ENCODE data around the gene TIAL1. TPM values are rescaled to one million over a fixed set of nuclear protein-coding genes. Genes with fewer than 3 reads are reported as not detected.
"Not testable (repeated sequence)": the region's sequence is repeated elsewhere in the genome, so short reads cannot be mapped to it uniquely, and the experiment has no call there.

The TIAL1 gene
- total RNA-seq, 4 donors from 2014 or later: 43.1 to 61.7 (median 51.1) TPM

DNA sequence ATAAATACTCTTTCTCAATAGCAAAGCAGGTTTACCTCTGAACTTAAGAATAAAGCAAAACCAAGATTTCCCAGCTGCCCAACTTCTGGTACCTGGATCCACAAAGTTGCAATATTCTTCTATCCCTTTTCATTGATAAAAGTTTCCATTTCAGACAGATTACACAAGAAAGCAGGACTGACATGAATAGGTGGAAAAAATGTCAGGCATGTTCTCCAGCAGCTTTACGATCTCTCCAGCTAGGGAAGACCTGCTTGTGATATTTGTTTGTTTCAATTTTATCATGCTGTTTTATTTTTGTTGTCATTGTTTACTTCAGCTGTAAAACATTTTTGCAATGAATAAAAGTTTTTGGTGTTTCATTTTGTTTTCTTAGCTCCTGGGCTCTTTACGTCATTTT, 63.3 kb downstream of the TIAL1 start:
- intact Hi-C loops (cut with DNase I; ENCODE audit: low total_unique reads): no loop called here
- H3K4me3 ChIP-seq (ENCODE audit: low read depth, poor library complexity, severe bottlenecking): no peak overlapping the region
- no peak for TF ChIP-seq POLR2A (IDR thresholded peaks at IDR 0.05)
- TF ChIP-seq, protein P1, sequence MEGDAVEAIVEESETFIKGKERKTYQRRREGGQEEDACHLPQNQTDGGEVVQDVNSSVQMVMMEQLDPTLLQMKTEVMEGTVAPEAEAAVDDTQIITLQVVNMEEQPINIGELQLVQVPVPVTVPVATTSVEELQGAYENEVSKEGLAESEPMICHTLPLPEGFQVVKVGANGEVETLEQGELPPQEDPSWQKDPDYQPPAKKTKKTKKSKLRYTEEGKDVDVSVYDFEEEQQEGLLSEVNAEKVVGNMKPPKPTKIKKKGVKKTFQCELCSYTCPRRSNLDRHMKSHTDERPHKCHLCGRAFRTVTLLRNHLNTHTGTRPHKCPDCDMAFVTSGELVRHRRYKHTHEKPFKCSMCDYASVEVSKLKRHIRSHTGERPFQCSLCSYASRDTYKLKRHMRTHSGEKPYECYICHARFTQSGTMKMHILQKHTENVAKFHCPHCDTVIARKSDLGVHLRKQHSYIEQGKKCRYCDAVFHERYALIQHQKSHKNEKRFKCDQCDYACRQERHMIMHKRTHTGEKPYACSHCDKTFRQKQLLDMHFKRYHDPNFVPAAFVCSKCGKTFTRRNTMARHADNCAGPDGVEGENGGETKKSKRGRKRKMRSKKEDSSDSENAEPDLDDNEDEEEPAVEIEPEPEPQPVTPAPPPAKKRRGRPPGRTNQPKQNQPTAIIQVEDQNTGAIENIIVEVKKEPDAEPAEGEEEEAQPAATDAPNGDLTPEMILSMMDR (IDR thresholded peaks at IDR 0.05): no peak
- WGBS, 2 donors: 97 to 99% methylated on average over 2 of the region's 2 CpGs
- DNase-seq (ENCODE audit: low spot score in 2 of 2): no peak

DNA sequence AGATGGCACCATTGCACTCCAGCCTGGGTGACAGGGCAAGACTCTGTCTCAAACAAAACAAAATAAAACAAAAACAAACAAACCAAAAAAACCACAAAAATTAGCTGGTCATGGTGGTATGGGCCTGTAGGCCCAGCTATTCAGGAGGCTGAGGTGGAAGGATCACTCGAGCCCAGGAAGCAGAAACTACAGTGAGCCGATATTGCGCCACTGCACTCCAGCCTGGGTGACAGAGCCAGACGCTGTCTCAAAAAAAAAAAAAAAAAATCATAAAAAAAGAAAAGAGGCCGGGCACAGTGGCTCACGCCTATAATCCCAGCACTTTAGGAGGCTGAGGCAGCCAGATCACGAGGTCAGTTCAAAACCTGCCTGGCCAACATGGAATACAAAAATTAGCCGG, 64.0 kb downstream of the TIAL1 start:
- 82 to 84% methylated on average over 8 of the region's 8 CpGs for WGBS, 2 donors
- intact Hi-C loops (cut with DNase I; ENCODE audit: low total_unique reads); H3K4me3 ChIP-seq (ENCODE audit: low read depth, poor library complexity, severe bottlenecking); DNase-seq (ENCODE audit: low spot score in 2 of 2): not testable (repeated sequence)

DNA sequence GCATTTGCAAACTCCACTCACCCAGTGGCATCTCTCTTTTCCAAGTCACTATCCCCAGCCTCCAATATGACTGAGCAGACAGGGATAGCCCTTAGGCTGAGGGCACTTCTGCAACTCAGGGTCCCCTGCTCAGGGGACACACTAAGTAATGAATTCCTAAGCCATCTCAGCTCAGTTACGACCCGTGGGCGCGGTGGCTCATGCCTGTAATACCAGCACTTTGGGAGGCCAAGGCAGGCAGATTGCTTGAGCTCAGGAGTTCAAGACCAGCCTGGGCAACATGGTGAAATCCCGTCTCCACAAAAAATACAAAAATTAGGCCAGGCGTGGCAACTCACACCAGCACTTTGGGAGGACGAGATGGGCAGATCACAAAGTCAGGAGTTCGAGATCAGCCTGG, 64.5 kb downstream of the TIAL1 start:
- 95 to 96% methylated on average over 8 of the region's 8 CpGs for WGBS, 2 donors
- intact Hi-C loops (cut with DNase I; ENCODE audit: low total_unique reads); DNase-seq (ENCODE audit: low spot score in 2 of 2); H3K4me3 ChIP-seq (ENCODE audit: low read depth, poor library complexity, severe bottlenecking): not testable (repeated sequence)

DNA sequence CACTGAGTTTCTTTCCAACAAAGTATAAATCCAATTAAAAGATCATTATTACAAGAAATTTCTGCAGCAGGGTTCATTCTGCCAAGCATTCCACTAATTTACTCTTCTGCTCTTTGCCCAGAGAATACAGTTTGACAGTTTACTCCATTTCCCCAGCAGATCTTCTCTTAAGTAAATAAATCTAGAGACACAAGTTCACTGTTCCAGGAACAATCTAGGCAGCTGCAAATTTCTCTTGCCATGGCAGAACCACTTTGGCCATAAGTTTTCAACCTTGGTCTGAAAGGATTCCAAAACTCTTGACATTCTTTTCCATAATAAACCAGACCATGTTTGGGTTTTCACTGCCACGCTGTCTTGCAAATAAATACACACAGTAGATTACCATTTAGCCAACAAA, 65.7 kb downstream of the TIAL1 start:
- 46 to 77% methylated on average over 1 of the region's 1 CpG for WGBS, 2 donors
- no peak for DNase-seq (ENCODE audit: low spot score in 2 of 2)
- intact Hi-C loops (cut with DNase I; ENCODE audit: low total_unique reads): no loop called here
- H3K4me3 ChIP-seq (ENCODE audit: low read depth, poor library complexity, severe bottlenecking): no peak overlapping the region
- TF ChIP-seq, protein P1 (IDR thresholded peaks at IDR 0.05): no peak
- no peak for TF ChIP-seq POLR2A (IDR thresholded peaks at IDR 0.05)

DNA sequence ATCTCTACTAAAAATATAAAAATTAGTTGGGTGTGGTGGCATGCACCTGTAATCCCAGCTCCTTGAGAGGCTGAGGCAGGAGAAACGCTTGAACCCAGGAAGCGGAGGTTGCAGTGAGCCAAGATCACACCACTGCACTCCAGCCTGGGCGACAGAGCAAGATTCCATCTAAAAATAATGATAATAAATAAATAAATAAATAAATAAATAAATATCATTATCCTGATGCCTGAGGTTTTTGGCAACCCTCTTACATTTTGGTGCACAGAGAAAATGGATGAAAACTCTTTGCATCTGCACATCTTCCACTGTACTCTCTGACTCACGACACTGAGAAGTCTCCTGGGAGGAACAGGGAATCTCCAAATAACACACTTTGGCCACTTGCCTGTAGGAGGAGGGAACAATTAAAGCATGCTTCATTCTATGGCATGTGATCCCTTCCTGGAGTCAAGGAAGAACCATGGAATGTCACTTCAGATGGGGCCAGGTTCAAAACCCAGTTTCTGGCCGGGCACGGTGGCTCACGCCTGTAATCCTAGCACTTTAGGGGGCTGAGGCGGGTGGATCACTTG, 68.0 kb downstream of the TIAL1 start:
- DNase-seq (ENCODE audit: low spot score in 2 of 2); intact Hi-C loops (cut with DNase I; ENCODE audit: low total_unique reads); H3K4me3 ChIP-seq (ENCODE audit: low read depth, poor library complexity, severe bottlenecking): not testable (repeated sequence)
- 68 to 69% methylated on average over 8 of the region's 8 CpGs for WGBS, 2 donors

DNA sequence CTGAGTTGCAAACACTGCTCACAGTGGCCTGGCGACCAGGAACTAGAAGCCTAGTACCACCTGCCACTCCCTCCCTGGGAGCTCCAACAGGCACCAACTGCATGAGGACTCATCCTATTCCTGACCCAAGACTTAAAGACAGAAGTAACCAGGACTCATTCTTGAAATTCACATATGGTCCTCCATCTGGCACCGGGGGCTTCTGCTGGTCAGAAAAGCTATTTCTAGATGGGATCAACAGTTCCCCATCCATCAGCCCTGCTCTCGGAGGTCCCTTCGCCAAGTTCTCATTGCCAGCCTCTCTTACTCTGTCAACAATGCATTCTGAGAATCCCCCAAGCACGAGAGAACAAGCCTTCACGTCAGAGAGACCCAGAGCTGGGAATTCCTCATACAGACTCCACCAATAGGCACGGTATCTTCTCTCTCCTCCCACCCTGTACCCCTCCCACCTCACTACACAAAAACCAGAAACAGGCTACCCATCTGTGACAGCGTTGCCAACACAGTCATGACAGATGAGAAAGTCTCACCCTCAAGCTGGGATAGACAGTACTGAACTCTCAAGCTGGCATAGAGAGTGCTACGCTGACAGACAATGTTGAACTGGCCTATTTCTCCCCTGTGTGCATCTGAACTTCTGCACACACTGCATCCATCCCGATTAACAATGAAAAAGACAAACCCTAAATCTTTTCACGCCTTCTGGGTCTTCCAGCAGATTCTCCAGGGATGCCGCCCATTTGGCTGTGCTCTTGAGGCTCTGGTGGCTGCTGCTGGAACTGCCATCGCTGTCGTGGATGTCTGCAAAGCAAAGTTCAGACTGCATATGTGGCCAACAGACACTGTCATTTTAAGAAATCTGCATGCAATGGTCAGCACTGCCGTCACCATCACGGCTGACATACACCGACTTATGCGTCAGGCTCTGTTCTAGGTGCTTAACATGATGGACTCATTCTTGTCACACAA, 69.9 kb downstream of the TIAL1 start:
- intact Hi-C loops (cut with DNase I; ENCODE audit: low total_unique reads): no loop called here
- TF ChIP-seq POLR2A (IDR thresholded peaks at IDR 0.05): no peak
- TF ChIP-seq, protein P1 (IDR thresholded peaks at IDR 0.05): no peak
- DNase-seq (ENCODE audit: low spot score in 2 of 2): no peak
- no peak overlapping the region for H3K4me3 ChIP-seq (ENCODE audit: low read depth, poor library complexity, severe bottlenecking)
- 68 to 78% methylated on average over 18 of the region's 18 CpGs for WGBS, 2 donors

DNA sequence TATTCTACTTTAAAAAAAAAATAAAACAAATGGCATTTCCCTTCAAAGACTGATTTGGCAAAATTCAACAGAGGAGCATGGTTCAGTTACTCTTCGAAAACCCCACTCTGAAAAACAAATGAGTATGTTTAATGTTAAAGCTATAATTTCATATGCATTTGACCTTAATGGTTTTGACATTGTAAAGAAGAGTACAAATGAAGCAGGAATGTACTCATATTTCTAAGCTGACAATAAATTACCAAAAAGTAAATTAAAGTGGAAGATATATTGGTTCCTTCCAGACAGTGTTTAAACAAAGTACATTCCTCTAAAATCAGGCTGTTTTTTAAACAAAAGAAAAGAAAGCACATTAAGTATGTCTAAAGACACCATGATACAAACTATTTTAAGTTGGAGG, 70.6 kb downstream of the TIAL1 start:
- TF ChIP-seq, protein P1 (IDR thresholded peaks at IDR 0.05): no peak
- DNase-seq (ENCODE audit: low spot score in 2 of 2): no peak
- H3K4me3 ChIP-seq (ENCODE audit: low read depth, poor library complexity, severe bottlenecking): no peak overlapping the region
- 95 to 98% methylated on average over 1 of the region's 1 CpG for WGBS, 2 donors
- intact Hi-C loops (cut with DNase I; ENCODE audit: low total_unique reads): no loop called here
